HG03159 (cell line): ENCODE results near the gene CA7.

ENCODE experiments used
- ATAC-seq: cut with Tn5 transposase; IDR thresholded peaks from one replicate; pipeline ENCODE4 v1.9.1; 2021; ENCODE audit warnings: mild to moderate bottlenecking, moderate library complexity; ENCODE audit not compliant: unreplicated experiment

Gene CA7

DNA sequence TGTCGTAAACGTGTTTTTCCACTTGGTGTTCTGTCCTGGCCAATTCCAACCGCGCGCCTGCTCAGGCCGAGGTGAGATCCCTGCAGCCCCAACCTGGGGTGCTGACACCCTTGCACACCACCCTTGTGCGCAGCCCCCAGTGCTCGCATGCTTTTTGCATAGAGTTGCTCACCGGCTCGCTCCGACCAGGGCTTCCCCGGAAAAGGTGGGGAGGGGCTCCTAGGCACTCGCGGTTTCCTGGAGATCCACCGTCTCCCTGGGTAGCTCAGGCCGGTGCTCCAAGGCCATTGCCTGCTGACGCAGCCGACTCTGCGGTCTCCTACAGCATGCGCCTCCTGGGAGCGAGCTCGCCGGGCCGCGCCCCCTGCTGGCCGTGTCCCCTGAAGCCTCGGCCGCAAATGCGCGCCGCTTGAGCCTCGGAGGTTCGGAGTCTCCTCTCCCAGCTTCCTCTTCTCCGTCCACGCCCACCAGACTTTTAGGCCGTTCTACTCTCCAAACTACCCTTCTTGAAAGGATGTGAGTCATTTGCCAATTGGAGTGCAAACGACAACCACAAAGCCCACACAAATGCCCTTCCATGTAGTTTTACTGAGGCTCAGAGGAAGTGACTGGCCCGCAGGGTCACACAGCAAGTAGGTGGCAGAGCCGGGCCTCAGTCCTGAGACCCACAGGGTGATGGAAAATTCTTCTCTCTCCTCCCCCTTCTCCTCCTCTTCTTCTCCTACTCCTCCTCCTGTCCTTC is 28.9 kb downstream of the CA7 start:
- ATAC-seq: peak; percentile 69

DNA sequence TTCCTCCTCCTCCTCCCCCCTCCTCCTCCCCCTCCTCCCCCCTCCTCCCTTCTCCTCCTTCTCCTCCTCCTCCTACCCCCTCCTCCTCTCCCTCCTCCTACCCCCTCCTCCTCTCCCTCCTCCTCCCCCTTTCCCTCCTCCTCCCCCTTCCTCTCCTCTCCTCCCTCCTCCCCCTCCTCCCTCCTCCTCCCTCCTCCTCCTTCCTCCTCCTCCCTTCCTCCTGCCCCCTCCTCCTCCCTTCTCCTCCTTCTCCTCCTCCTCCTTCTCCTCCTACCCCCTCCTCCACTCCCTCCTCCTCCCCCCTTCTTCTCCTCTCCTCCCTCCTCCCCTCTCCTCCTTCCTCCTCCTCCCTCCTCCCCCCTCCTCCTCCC is 29.5 kb downstream of the CA7 start:
- no peak for ATAC-seq

DNA sequence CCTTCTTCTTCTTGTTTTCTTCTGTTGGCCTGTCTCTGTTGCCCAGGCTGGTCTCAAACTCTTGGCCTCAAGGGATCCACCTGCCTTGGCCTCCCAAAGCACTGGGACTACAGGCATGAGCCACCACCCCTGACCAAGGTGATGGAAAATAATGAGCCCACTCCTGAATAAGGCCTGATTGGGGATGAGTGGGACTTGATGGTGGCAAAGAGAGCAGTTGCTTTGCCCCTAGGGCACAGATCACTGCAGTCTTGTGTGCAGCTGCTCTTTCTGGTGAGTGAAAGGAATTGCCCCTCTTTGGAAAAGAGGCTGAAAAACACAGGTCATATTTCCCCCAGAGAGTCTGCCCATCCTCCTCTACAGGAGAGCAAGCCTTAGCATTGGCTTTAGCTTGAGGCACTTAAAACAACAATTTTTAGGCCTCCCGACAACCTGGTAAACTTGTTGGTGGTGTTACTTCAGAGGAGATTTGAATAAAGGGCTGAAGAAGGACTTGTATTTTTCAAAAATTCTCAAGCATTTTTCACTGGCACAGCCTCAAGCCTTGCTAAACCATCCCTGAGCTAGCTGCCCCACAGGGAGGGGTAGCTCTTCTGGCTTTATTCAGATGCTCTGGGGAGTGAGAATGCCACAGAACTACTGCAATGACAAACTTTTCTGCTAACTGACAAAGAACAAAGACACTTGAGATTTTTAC is 30.0 kb downstream of the CA7 start:
- no peak for ATAC-seq

DNA sequence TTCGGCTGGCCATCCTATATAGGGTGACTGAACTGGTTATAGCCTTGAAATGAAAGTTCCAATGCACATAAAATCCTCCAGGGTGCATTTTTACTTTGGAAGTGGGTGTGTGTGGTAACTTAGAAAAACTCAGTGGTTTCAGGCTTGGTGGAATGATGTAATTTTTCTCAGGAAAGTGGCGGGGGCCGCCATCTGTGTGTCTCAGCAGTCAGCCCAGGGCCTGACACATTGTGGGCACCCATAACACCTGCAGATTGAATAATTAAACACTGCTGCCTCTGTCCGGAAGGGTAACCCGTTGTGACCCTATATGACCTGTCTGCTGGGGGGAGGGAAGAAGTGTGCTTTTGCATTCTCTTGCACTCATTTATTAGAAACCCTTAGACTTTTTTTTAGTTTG is 33.9 kb downstream of the CA7 start:
- no peak for ATAC-seq

DNA sequence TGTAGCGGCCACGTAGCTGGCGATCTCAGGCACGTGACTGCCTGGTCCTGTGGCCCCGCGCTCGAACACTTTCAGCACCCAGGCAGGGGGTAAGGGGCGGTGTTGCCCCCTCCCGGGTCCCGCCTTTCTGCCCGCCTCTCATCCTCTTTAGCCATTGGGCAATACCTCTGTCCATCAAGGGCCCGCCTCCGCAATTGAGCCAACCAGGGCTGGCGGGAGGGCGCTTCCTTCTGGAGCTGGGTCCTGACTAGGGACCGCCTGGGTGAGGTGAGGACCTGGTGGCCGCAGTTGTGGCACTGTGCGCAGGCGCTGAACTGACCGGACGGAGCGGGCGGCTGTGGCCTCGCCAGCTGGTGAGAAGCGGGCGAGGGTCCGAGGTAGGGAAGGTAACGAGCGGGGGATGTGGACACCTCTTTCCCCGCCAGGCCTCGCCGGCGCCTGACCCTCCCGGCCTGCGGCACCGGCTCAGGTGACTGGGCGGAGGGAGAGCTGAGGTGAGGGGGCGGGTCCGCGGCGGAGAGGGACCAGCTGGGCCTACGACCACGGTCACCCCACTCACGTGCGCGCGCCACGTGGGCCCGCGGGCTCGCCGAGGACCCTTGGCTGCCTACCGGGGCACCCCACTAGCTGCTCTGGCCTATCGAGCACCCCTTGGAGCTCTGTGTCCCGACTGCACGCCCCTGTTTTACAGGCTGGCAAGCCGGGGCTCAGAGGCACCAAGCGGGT is 36.2 kb downstream of the CA7 start, which contains the start of gene PDP2:
Gene PDP2, plus strand, starts transcription at position 228 of the 726 bp plus-strand sequence. CDS start 3,770 bp downstream, outside the sequence.
- ATAC-seq: peak; percentile 92

DNA sequence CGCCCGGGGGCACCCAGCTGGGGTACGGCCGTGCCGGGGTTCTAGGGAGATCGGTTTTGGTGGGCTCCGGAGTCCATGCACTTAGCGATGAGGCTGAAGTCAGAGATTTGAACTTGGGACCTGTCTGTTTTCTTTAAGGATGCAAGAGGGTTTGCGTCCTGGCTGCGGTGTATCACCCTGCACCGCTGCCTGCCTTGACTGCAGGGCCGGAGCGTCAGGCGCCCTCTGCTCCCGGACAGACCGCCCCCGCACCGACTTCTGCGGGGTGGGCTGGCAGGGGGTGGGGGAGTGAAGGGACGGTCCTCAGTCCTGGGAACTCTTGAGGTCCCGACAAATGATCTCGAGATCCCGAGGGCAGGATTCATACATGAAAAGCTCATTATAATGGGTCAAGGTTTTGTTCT is 36.8 kb downstream of the CA7 start:
- ATAC-seq: peak; percentile 11

DNA sequence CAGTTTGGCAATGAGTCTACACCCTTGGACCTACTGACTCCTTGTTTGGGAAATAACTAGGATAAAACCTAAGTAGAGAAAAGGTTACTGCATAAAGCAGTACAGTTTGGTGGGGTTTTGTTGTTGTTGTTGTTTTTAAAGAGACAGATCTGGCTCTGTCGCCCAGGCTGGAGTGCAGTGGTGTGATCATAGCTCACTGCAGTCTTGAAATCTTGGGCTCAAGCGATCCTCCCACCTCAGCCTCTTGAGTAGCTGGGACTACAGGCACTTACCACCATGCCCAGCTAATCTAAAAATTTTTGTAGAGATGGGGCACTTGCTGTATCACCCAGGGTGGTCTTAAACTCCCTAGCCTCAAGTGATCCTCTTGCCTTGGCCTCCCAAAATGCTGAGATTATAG is 37.3 kb downstream of the CA7 start:
- no peak for ATAC-seq

DNA sequence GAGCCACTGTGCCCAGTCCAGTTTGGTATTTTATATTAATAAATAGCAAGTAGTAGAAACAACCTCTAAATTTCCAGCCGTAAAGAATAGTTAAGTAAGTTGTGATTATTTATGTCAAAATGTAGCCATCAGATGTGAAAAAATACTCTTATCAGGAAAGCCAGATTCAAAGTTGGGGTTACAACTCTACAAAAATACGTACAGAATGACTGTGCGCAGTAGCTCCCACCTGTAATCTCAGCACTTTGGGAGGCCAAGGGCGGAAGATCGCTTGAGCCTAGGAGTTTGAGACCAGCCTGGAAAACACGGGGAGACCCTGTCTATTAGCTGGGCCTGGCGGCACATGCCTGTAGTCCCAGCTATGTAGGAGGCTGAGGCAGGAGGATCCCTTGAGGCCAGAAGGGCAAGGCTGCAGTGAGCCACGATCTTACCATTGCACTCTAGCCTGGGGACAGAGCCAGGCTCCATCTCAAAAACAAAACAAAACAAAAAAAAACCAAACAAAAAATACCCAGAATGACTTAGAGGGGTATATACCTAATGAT is 37.8 kb downstream of the CA7 start:
- no peak for ATAC-seq

DNA sequence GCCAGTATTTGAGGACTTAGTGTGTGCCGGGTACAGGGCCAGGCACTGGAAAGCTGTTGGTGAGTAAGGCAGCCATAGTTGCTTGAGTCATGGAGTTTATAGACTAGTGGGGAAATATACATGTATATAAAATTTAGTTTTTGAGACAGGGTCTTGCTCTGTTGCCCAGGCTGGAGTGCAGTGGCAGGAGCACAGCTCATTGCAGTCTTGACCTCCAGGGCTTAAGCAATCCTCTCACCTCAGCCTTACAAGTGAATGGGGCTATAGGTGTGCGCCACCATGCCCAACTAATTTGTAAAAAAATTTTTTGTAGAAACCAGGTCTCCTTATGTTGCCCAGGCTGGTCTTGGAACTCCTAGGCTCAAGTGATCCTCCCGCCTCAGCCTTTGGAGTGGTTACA is 38.5 kb downstream of the CA7 start:
- no peak for ATAC-seq

DNA sequence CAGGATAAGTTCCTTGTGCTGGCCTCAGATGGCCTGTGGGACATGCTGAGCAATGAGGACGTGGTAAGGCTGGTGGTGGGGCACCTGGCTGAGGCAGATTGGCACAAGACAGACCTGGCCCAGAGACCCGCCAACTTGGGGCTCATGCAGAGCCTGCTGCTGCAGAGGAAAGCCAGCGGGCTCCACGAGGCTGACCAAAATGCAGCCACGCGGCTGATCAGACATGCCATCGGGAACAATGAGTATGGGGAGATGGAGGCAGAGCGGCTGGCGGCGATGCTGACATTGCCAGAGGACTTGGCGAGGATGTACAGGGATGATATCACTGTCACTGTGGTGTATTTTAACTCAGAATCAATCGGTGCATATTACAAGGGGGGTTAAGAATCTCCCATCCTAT is 41.3 kb downstream of the CA7 start:
- ATAC-seq: no peak

DNA sequence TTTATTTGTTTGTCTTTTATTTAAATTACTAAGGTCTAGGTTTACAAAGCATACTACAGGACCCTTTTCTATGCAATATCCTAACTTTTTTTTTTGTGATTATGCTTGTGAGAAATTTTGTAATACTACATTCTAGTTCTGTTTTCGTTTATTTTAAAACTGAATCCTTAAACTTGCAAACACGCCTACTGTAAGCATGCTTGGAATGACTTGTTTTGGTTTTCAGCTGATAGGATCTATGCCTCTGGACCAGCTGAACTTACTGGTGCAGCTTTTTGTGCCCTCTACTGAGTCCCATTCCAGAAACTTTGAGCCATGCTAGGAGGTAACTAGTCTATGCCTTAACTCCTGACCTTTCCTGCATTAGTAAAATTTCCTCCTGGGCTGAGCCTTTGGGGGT is 42.1 kb downstream of the CA7 start:
- ATAC-seq: no peak

DNA sequence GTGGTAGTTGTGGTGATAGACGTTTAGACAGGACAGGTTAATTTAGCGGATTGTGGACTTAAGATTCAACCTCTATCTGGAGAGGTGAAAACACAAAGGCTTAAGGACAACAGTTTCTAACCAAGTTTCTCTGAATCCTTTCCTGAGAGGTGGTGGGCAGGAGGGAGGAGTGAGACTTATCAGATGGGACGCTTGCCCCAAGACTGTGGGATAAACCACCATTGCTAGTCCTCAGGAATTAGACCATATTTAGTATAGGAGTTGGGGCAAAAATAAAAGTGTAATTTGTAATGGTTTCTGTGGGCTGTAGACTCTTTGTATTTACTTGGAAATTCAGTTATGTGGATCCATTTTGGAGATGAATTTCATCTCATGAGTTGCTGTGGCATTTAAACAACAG is 42.7 kb downstream of the CA7 start:
- ATAC-seq: no peak

DNA sequence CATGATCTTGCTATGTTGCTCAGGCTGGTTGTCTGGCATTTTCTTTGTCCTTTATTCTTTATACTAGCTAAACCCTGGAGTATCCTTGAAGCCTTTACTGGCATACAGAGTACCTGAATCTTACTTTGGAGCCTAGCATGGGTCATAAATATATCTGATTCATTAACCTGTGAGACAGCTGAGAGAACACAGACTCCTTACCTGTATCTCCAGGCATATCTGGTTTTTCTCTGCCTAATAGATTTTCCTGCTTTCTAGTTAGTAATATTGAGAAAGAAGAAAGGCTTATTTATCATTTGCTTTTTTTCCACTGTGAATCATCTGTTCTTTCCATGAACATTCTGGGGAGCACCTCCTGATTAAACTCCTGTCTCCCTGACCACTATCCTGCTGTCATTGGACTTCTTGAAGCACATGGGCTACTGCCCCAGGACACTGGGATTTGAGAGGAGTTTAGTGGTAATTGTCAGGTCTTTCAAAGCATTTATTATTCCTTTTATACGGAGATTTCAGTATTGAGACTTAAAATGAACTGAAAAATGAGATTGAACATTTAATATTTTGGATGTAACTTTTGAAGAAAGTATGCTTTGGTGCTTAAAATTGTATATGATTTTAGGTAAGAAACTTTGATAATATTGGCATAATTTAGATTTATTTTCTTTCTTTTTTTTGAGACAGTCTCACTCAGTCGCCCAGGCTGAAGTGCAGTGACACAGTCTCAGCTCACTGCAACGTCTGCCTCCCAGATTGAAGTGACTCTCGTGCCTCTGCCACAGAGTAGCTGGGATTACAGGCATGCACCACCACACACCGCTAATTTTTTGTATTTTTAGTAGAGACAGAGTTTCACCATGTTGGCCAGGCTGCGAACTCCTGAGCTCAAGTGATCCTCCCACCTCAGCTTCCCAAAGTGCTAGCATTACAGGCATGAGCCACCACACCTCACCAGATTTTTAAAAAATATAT is 44.7 kb downstream of the CA7 start:
- ATAC-seq: no peak

DNA sequence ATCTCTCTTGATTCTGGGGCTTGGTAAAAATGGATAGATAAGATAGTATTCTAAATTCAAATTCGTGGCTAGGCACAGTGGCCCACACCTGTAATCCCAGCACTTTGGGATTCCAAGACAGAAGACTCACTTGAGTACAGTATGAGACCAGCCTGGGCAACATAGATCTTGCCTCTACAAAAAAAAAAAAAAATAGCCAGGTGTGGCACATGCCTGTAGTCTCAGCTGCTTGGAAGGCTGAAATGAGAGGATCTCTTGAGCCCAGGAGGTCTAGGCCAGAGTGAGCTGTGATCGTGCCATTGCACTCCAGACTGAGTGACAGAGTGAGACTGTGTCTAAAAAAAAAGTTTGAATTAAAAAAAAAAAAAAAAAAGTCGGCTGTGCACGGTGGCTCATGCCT is 45.4 kb downstream of the CA7 start:
- no peak for ATAC-seq

DNA sequence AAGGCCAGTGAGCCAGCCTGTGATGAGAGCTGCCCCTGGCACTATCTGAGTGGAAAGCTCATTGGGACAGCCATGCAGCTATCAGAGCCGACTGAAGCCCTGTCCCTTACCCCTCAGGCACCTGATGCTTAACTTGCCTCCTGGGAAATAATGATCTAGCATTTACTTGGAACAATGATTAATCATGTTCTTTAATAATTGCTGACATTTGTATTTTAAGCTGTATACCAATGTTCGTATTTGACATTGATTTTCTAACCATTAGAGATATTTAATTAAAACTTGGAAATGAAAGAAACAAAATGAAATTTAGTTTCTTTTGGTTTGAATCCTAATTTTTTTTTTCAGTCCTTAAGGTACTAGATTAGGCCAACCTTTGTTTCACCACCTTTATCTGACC is 46.6 kb downstream of the CA7 start:
- no peak for ATAC-seq

DNA sequence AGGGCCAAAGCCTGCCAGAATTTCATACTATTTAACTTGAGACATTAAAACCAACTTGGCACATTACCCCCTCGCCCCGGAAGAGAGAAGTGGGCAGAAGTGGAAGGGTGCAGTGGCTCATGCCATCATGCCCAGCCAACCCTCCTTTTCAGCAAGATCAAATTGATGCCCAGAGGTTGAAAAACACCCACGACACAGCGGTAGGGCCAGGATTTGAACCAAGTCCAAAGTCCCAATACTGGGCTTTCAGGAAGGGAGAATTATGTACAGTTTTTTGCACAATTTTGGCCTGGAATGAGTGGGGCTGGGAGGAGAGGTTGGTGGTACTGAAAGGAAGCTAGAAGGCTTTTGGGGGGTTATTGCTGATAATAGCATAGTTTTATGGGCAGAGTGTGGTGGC is 47.1 kb downstream of the CA7 start:
- no peak for ATAC-seq

DNA sequence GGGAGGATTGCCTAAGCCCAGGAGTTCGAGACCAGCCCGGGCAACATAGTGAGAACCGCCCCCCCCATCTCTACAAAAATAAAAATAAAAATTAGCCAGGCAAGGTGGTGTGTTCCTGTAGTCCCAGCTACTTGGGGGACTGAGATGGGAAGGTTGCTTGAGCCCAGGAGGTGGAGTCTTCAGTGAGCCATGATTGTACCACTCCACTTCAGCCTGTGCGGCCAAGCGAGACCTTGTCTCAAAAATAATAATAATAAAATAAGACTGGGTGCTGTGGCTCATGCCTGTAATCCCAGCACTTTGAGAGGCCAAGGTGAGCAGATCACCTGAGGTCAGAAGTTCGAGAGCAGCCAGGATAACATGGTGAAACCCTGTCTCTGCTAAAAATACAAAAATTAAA is 47.6 kb downstream of the CA7 start:
- ATAC-seq: no peak

DNA sequence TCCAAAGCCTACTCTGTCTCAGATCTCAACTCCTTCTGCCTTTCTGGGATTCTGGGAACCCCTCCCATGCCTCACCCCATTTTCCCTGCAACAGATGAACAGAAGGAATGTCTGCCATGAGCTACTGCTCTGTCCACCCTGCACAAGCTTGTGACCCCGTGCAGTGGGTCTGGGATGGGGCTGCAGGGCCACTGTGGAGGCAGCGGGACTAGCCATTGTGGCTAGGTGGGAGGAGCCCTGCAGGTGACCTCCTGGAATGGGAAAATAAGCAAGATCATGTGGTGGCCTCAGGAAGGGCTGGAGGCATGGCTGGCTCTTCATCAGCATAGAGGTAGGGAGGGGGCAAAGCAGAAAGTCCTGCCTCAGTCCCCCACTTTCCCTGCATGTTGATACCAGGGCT is 49.8 kb downstream of the CA7 start:
- no peak for ATAC-seq

DNA sequence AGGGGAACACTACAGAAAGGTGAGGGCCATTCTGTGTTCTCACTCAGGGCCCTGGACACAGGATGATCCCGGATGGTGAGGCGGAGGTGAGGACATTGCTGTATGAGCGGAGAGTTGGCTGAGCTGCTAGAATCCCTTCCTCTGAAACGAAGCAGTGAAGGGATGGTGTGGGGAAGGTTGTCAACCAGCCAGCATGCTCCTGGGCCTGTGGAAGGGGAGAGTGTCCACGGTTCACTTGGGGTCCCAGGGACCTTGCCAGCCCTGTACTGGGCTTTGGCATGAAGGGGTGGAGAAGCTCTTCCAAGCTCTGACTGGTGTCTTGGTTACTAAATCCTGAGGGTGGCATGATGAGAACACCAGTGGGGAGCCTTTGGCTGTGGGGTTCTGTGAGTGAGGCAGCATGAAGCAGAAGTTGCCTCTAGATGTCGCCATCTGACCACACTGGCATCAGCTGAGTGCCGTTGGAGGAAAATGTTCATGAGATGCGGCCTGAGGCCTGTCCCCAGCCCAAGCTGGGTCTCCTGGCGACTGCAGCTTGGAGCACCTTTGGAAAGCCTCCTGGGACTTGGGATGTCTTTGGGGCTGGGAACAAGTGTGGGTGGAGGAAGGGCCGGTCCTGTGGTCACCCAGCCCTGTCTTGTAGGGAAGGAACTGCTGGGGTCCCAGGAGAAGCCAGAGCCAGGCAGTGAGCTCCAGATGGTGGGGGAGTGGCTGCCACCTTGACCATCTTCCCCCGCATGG is 50.9 kb downstream of the CA7 start:
- ATAC-seq: no peak

DNA sequence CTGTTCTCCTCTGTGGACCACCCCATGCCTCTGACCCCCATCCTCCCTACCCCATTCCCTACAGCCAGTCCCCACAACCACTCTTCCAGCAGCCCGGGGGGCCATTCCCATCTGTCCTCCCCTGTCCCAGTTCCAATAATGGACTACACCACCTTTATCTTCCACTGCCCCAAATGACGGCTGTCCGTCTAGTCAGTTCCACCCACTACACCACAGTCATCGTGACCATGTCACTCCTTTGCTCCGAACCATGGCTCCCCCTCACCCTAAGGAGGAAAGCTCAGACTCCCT is 51.4 kb downstream of the CA7 start:
- ATAC-seq: no peak
